HG02610 (cell line): ENCODE measurements around the gene NMS.
"Not testable (repeated sequence)": the region's sequence is repeated elsewhere in the genome, so short reads cannot be mapped to it uniquely, and the experiment has no call there.

Source experiments
- ATAC-seq: cut with Tn5 transposase; IDR thresholded peaks from one replicate; pipeline ENCODE4 v1.9.1; 2021; ENCODE audit warnings: mild to moderate bottlenecking, moderate library complexity; ENCODE audit not compliant: unreplicated experiment

NMS gene, protein sequence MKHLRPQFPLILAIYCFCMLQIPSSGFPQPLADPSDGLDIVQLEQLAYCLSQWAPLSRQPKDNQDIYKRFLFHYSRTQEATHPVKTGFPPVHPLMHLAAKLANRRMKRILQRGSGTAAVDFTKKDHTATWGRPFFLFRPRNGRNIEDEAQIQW

DNA sequence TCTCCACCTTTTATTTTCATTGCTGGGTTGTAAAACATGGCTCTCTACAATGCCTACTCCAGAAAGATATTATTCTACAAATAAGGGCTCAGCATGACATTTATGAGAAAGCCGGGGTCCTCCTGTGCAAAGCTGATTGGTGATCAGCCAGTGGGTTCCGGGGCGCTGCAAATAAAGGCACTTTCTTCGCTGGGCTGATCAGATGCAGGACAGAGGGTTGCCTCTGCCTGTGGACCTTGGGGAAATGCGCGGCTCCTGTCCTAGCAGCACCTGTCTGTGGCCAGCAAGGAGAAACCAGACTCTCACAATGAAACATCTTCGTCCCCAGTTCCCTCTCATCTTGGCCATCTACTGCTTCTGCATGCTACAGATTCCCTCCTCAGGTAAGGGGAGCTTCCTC is at the start of gene NMS:
NMS (plus strand) TSS at position 301 of the 400 bp plus-strand sequence; CDS start at position 308, 7 bp downstream.
- no peak for ATAC-seq

DNA sequence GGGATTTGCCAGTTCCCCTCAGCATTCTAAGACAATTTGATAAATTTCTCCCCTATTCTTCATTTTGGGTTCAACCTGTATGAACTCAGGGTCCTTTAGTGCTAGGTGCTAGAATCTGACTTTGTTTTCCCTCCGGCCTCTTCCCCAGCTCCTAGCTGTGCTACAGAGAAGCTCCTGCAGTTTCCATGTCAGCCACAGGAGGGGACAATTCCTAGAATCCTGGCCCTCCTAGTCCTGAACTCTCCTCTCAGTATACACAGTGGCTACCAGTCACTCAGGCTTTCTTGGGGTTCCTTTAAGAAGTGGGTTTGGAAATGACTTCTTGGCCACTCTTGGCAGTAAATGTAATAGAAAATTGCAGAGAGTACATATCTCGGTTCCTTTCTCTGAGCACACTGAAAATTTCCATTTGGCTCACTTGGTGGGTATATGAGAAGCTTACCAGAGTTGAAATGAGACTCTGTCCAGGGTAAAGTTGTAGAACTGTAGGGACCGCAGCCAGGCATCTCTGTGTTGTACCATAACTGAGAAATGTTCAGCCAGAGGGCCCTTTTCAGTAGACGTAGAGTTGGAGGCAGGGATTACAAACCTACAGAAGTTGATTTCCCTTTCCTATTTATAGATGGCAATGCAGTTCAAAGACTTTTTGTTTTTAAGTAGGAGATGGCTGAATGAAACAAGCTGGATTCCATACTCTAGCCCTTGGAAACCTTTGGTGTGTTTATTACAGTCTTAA is 47.8 kb upstream of the NMS start:
- no peak for ATAC-seq

DNA sequence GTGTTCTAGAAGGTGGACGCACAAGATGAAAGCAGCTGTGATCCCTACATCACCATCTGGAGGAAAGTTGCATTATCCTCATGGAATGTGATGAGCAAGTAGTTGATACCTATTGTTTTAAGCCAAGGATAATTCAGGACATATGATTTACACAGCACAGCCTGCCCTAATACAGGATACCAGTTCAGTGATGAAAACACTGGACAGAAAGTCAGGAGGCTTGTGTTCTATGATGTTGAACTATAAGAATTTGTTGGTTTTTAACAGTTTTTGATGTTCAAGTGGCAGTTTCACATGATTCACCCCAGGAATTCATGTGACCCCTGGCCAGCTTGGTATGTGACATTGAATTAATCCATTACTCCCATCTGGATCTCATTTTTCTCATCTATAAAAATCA is 46.7 kb upstream of the NMS start:
- ATAC-seq, result no peak

DNA sequence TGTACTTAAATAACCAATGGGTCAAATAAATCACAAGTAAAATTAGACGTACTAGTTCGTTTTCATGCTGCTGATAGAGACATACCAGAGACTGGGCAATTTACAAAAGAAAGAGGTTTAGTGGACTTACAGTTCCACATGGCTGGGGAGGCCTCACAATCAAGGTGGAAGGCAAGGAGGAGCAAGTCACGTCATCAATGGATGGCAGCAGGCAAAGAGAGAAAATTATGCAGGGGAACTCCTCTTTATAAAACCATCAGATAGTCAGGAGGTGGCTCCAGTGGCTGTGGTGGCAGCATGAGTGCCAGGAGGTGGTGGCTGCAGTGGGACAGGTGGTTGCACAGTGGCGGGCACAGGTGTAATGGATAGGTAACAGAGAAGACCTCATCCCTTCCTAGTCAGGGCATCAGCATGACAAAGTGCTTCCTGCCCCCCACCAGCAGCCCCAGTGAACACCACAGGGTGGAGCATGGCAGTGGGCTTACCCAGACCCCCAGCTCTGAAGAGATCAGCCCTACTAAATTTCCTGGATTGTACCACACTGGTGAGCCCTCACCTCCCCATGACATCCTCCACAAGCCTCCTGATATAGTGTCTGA is 45.9 kb upstream of the NMS start:
- no peak for ATAC-seq

DNA sequence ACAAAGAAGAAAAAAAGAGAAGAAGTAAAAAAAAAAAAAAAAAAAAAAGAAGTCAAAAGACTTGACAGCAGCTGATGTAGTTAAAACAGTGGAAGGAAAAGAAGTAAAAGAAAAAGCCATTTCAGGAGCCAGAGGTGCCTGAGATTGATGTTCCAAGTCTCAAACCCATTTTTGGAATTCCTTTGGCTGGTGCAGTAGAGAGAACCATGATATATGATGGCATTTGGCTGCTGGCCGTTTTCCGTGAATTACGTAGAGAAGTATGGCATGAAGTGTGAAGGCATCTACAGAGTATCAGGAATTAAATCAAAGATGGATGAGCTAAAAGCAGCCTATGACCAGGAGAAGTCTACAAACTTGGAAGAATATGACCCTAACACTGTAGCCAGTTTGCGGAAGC is 45.2 kb upstream of the NMS start:
- ATAC-seq, result no peak

DNA sequence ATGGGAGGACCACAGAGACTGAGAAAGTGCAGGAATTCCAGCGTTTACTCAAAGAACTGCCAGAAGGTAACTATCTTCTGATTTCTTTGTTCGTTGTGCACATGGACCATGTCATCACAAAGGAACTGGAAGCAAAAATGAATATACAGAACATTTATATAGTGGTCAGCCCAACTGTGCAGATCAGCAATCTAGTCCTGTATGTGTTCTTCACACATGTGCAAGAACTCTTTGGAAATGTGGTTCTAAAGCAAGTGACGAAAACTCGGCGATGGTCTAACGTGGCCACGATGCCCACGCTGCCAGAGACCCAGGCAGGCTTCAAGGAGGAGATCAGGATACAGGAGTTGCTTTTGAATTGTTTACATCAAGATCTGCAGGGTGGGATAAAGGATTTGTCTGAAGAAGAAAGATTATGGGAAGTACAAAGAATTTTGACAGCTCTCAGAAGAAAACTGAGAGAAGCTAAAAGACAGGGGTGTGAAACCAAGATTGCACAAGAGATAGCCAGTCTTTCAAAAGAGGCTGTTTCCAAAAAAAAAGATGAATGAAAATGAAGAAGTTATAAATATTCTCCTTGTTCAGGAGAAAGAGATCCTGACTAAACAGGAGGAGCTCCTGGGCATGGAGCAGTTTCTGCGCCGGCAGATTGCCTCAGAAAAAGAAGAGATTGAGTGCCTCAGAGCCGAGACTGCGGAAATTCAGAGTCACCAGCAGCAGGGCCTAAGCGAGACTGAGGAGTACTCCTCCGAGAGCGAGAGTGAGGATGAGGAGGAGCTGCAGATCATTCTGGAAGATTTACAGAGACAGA is 44.5 kb upstream of the NMS start:
- ATAC-seq, result no peak

DNA sequence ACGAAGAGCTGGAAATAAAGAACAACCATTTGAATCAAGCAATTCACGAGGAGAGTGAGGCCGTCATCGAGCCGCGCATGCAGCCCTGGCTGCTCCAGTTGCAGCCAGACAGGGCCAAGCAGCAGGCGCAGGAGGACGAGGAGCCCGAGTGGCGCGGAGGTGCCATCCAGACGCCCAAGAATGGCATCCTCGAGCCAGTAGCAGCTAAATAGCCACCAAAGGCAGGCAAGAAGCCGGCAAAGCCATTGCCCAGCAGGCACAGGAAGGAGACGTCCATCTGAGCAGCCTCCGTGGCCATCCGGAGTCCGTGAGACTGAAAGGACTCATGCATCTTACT is 43.9 kb upstream of the NMS start:
- ATAC-seq, result no peak

DNA sequence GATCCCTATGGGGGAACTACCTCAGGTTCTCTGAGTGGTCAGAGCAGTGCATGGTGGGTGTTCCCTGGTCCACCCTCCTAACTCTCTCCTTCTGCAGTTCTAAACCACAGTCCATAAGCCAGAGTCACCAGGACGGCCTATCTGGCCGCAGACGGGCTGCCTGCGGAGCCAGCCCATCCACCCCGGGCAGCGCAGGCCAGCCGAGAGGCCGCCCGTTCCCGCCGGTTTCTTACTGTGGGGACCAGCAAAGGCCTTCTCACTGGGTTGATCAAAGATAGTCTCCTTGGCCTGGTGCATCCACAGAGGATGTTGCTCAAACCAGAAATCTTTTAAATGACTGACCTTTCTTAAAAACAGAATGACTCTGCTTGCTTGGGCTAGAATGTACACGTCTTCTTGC is 43.2 kb upstream of the NMS start:
- ATAC-seq, result no peak

DNA sequence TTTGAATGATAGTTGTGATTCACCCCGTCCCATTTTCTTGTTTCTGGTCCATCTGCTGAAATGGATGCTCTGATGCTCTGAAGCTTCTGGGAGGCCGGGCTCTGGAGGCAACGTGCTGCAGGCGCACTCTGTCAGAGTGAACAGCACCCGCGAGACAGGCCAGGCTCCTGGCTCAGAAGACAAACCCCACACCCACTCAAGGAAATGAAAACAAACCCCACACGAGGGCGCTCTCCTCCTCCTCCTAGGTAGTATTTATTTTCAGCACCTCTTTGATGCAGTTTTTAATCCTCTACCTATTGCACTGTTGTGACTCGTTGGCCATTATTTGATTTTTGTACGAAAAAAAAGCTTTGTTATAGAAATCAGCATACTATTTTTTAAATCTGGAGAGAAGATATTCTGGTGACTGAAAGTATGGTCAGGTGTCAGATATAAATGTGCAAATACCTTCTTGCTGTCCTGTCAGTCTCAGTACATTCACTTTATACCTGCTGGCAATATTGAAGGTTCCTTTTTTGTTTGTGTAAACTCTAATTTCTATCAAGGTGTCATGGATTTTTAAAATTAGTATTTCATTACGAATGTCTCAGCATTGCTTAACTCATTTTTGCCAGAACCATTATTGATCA is 42.5 kb upstream of the NMS start:
- no peak for ATAC-seq

DNA sequence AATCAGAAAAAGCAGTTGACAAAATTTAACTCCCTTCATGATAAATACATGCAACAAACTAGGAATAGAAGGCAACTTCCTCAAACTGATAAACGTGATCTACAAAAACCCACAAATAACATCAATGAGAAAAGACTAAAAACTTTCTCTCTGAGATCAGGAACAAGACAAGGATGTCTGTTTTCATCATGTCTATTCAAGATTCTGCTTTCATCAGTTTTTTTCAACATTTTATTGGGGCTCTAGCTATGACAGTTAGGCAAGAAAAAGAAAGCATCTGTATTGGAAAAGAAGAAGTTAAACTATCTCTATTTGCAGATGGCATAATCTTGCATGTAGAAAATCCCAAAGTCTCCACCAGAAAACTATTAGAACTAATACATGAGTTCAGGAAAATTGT is 40.6 kb upstream of the NMS start:
- no peak for ATAC-seq

DNA sequence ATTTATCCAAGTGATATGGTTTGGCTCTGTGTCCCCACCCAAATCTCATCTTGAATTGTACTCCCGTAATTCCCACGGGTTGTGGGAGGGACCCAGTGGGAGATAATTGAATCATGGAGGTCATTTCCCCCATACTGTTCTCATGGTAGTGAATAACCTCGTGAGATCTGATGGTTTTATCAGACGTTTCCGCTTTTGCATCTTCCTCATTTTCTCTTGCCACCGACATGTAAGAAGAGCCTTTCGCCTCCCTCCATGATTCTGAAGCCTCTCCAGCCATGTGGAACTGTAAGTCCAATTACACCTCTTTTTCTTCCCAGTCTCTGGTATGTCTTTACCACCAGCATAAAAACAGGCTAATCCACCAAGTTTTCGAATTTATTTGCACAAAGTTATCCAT is 32.5 kb upstream of the NMS start:
- ATAC-seq, result no peak

DNA sequence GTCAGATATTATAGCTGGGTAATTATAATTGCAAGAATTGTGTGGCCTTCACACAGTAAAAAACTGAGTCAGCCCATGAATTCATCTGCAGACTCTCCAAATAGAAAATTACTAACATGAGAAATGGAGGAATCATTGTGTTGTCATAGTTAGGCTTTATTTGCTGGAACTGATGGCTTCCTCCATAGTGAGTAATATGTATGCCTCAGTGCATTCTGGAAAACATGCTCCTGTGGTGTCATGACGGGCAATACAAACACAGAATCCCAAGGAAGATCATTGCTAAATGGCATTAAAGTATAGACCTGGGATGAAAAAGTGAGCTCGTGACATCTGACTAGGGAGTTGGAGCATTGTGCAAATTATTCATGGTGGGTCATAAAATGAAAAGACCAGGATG is 23.6 kb upstream of the NMS start:
- ATAC-seq, result no peak

DNA sequence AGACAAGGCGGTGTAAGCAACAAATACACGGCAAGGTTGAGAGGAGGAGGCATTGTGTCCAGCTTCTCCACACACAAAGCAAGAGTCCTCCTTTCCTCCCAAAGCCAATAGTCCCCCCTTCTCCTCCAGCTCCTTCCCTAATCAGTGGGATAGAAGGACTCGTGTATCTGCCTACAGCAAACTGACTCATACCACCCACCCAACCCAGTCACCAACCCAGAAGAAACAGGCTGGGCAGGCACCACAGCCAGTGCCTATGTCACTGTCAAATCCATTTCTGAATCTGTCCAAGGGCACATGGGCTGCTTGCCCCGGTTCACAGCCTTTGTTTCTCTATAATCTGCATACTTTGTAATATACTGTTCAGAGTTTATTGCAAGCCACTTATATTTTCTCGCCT is 19.2 kb upstream of the NMS start:
- no peak for ATAC-seq

DNA sequence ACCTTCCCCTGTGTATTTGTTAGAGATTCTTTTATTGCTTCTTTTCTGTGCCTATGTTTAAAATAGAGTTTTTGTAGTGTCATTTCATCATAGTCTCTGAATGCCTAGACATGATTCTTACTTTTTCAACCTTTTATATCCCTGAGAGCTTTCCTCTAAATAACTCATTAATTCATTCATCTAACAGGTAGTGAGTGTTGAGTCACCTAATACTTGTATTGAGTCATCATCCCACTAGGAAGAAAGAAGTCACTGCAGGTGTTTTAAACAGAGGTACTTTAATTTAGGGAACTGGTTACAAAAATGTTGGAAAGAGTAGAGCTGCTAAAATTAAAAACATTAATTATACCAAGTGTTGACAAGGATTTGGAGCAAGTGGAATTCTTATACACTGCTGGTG is 18.5 kb upstream of the NMS start:
- no peak for ATAC-seq

DNA sequence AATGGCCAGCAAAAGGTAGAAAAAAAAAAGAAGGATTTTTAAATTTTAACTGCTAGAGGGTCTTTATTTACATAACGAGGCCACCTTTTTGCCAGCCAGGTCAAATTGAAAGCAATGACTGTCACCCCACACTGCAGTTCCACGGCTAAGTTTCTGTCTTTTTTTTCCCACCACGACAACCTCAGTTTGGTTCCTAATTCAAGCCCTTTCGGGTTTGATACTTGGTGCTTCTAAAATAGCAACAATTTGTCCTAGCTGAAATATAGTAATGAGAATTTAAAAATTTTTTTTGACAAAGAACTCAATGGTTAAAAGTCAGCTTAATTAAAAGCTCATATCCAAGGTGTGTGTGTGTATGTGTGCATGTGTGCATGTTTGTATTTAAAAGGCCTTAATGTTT is 16.4 kb upstream of the NMS start:
- ATAC-seq, result no peak

DNA sequence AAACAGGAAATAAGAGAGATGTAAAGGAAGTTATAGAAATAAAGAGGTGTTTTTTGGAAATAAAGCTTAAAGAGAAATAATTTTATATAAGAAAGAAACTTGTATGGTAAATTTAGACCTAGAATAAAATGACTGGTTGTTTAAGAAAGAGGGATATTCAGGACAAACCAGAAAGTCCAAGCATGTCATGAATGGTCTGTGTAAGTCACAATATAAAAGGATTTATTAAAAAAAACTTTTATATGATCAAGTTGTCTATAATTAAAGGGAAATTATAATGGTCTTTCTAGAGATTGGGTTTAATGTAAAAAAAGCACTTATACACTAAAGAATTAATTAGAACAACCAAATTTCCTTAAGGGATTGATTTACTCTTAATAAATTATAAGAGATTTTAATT is 13.9 kb upstream of the NMS start:
- ATAC-seq, result not testable (repeated sequence)

DNA sequence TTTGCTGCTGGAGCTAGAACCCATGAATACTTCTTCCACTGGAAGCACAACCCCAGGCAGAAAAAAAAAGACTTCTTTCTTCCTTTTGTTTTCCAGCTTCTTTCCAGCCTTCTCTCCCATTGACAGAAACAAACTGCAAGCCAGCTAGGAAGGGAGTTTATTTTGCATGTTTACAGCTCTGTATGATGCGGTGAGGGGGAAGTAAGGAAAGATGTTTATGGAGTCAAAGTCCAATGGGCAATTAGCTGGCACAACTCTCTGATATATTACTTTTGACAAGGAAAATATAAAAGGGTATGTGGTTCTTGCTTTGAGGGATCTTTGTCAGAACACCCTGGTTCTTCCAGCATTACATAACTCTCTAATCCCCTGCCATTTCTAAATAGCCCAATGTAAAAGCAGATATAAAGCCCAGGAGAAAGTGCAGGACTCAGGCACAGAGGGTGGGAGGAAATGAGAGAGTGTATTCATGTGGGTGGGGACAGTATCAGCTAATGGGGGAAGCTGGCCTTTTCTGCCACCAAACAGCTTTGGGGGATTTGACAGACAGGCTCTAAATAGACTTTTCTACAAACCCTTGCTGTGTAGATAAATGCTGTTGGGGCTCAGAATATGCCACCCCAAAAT is 9.3 kb upstream of the NMS start:
- ATAC-seq, result no peak

DNA sequence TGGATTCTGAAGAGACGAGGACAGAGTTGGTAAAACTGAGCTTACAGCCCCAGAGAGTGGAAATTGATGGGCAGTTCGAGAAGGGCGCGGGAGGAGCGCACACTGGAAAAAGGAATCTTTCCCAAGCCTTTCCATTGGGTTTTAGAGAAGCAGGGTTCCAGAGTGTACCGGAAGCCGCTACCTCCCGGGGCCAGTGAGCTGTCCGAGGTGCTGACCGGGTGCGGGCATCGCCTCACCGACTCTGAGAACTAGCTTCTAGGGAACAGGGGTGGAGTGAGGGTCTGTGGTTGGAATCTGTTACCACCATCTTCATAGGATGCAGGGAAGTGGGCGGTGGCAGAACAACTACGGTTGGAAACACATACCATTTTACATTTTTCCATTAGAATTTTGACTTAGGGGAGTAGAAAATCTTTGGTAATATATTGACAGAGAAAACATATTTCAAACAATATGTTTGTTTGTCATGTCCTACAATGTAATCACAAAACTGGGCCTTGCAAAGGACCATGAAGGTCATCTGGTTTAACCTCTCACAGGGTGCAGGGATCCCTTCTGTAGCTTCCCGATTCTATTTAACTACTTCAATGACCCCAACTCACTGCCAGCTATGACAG is 724 bp downstream of the NMS start:
- no peak for ATAC-seq

DNA sequence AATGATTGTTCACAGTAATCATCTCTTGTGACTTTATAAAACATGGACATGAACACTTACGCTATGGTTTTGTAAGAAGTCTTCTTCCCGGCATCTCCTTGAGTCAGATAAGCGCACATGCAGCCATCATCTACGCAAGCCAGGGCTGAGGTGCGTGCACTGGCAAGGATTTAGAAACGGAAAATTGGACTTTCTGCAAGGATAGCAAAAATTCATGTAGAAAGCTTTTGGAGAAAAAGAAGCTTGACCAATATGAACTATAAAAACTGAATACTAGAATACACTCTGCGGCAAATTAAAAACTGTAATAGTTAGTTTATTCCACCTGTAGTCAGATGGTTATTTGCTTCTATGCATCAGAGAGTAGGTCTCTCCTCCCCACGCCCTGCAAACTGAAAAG is 6.3 kb downstream of the NMS start:
- ATAC-seq, result no peak

DNA sequence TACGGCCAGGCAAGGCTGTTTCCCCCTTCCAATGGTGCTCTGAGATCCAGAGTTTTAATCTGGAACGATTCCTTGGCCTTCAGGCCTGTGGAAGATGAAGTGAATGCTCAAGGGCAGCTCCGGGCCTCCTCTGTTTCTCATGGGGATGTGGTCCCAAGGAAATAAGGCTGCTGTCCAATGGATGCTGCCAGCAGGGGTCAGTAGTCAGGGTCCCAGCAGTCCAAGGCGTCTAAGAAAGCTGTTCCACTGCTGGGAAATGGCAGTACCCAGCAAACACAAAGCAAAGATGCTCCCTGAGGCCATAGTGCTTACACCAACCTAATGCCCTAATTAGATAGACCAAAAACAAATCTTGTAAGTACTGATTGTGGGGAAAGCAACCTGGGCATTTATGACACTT is 12.5 kb downstream of the NMS start:
- ATAC-seq, result no peak

DNA sequence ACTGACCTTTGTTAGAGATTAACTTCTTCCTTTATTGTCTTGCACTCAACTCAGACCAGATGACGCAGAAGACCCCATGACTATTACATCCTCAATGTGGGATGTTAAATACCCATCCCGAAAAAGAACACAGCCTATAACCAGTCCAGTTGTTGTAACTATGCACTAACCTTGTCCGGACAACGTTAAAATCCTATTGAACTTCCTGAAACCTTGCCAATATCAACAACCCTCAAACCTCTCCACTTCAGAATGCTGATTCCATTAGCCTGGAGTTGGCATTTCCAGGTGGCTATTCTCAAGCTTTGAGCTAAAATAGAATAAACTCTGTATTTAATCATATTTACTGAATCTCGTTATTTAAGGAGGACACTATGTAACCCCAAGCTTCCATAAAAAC is 13.6 kb downstream of the NMS start:
- no peak for ATAC-seq
